Measurements from ENCODE around the gene CD47.

The CD47 gene

GRCh38 chr3:108090049-108090700, 656 bp downstream of the CD47 start:
- DNase-seq = no peak

- no peak for DNase-seq
These were observed 1.3 kb downstream of the CD47 start for GRCh38 chr3:108089579-108089978.

- no peak for DNase-seq
These were observed 2.1 kb downstream of the CD47 start for GRCh38 chr3:108088697-108089096.

- no peak for DNase-seq
These were observed 2.7 kb downstream of the CD47 start for GRCh38 chr3:108088146-108088545.

- no peak for DNase-seq
These were observed 4.2 kb downstream of the CD47 start for GRCh38 chr3:108086653-108087052.

- no peak for DNase-seq
These were observed 5.0 kb downstream of the CD47 start for GRCh38 chr3:108085810-108086350.

GRCh38 chr3:108085370-108085769, 5.5 kb downstream of the CD47 start:
- no peak for DNase-seq

GRCh38 chr3:108079877-108080276, 11.0 kb downstream of the CD47 start:
- no peak for DNase-seq

GRCh38 chr3:108079043-108079442, 11.8 kb downstream of the CD47 start:
- no peak for DNase-seq

- DNase-seq = no peak
These were observed 14.3 kb downstream of the CD47 start for GRCh38 chr3:108076564-108076963.

- no peak for DNase-seq
These were observed 16.9 kb downstream of the CD47 start for GRCh38 chr3:108073764-108074431.

- no peak for DNase-seq
These were observed 19.5 kb downstream of the CD47 start for GRCh38 chr3:108071368-108071767.

GRCh38 chr3:108070356-108070755, 20.5 kb downstream of the CD47 start:
- no peak for DNase-seq

- no peak for DNase-seq
These were observed 23.1 kb downstream of the CD47 start for GRCh38 chr3:108067768-108068167.

- DNase-seq = no peak
These were observed 25.7 kb downstream of the CD47 start for GRCh38 chr3:108065096-108065495.

- DNase-seq = no peak
These were observed 26.4 kb downstream of the CD47 start for GRCh38 chr3:108064293-108064887.

- no peak for DNase-seq
These were observed 28.8 kb downstream of the CD47 start for GRCh38 chr3:108062051-108062450.

GRCh38 chr3:108060331-108060730, 30.5 kb downstream of the CD47 start:
- DNase-seq = no peak

GRCh38 chr3:108055931-108056330, 34.9 kb downstream of the CD47 start:
- DNase-seq = no peak

GRCh38 chr3:108054935-108055334, 35.9 kb downstream of the CD47 start:
- DNase-seq = no peak

GRCh38 chr3:108053483-108053882, 37.3 kb downstream of the CD47 start:
- DNase-seq = no peak

- no peak for DNase-seq
These were observed 37.8 kb downstream of the CD47 start for GRCh38 chr3:108053067-108053466.

GRCh38 chr3:108051005-108051404, 39.8 kb downstream of the CD47 start:
- DNase-seq = no peak

GRCh38 chr3:108047987-108048386, 42.8 kb downstream of the CD47 start:
- DNase-seq = no peak

All from NCI-H187 treated with DMSO at 0.1 percent for 48 hours (cell line).